ENCODE results near the gene EMSY.

DNA sequence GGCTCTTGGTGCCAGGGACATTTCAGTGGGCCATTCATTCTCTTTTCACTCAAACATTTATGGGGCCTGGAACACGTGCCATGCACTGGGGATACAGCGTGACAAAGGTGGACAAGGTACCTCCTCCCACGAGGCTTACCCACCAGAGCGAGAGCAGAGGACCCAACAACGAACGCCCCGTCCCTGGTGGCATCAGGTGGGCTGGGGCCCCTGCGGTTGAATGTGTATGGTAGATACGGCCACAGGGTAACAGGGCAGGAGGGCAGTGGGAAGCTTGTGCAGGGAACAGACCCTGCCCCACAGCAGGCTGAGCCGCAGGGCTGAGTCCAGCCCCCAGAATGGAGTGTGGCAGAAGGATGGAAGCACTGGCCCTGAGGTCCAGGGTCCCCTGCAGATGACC, 144.7 kb downstream of the EMSY start:
- TF ChIP-seq, protein P1, sequence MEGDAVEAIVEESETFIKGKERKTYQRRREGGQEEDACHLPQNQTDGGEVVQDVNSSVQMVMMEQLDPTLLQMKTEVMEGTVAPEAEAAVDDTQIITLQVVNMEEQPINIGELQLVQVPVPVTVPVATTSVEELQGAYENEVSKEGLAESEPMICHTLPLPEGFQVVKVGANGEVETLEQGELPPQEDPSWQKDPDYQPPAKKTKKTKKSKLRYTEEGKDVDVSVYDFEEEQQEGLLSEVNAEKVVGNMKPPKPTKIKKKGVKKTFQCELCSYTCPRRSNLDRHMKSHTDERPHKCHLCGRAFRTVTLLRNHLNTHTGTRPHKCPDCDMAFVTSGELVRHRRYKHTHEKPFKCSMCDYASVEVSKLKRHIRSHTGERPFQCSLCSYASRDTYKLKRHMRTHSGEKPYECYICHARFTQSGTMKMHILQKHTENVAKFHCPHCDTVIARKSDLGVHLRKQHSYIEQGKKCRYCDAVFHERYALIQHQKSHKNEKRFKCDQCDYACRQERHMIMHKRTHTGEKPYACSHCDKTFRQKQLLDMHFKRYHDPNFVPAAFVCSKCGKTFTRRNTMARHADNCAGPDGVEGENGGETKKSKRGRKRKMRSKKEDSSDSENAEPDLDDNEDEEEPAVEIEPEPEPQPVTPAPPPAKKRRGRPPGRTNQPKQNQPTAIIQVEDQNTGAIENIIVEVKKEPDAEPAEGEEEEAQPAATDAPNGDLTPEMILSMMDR (IDR thresholded peaks at IDR 0.05; ENCODE audit: control extremely low read depth in 1 of 3, insufficient read depth in 1 of 3, low read depth in 1 of 3, low read length in 3 of 3) = no peak
- TF ChIP-seq POLR2AphosphoS5 (IDR thresholded peaks at IDR 0.05; ENCODE audit: low read depth, low read length) (no peak), NRF1 (IDR thresholded peaks at IDR 0.05; ENCODE audit: low read depth, low read length) (no peak), KDM5A (IDR thresholded peaks at IDR 0.05; ENCODE audit: low read length) (no peak), RBBP5 (IDR thresholded peaks at IDR 0.05; ENCODE audit: borderline replicate concordance, low read depth, low read length) (no peak), PHF8 (conservative IDR thresholded peaks at IDR 0.05; ENCODE audit: low read depth, low read length) (no peak), BRCA1 (IDR thresholded peaks at IDR 0.05; ENCODE audit: low read depth, low read length) (no peak), SP4 (IDR thresholded peaks at IDR 0.05; ENCODE audit: low read length) (no peak), GABPA (IDR thresholded peaks at IDR 0.05; ENCODE audit: borderline replicate concordance, insufficient read depth, low read length) (no peak), GTF2F1 (IDR thresholded peaks at IDR 0.05; ENCODE audit: borderline replicate concordance, low read depth, low read length) (no peak), POU5F1 (IDR thresholded peaks at IDR 0.05; ENCODE audit: low read depth, low read length) (no peak), SIN3A (conservative IDR thresholded peaks at IDR 0.05 in 1 of 2, IDR thresholded peaks at IDR 0.05 in 1 of 2; ENCODE audit: low read depth in 1 of 2, low read length in 2 of 2) (no peak)
- TF ChIP-seq, protein P2, sequence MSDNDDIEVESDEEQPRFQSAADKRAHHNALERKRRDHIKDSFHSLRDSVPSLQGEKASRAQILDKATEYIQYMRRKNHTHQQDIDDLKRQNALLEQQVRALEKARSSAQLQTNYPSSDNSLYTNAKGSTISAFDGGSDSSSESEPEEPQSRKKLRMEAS (IDR thresholded peaks at IDR 0.05) = no peak
- TF ChIP-seq, protein P3, sequence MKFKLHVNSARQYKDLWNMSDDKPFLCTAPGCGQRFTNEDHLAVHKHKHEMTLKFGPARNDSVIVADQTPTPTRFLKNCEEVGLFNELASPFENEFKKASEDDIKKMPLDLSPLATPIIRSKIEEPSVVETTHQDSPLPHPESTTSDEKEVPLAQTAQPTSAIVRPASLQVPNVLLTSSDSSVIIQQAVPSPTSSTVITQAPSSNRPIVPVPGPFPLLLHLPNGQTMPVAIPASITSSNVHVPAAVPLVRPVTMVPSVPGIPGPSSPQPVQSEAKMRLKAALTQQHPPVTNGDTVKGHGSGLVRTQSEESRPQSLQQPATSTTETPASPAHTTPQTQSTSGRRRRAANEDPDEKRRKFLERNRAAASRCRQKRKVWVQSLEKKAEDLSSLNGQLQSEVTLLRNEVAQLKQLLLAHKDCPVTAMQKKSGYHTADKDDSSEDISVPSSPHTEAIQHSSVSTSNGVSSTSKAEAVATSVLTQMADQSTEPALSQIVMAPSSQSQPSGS (IDR thresholded peaks at IDR 0.05; ENCODE audit: low read length) = no peak
